ENCODE measurements around the gene PLCB1.

- TF ChIP-seq GATA2 (IDR thresholded peaks at IDR 0.05; ENCODE audit: low read depth, low read length) (no peak), GATA3 (IDR thresholded peaks at IDR 0.05; ENCODE audit: low read depth, low read length) (no peak)
Measured at GRCh38 chr20:8296536-8296935, 164.5 kb downstream of the PLCB1 start.
